ENCODE data around the gene BMP5. TPM values are rescaled to one million over a fixed set of nuclear protein-coding genes. Genes with fewer than 3 reads are reported as not detected.
"Not testable (repeated sequence)": the region's sequence is repeated elsewhere in the genome, so short reads cannot be mapped to it uniquely, and the experiment has no call there.

The BMP5 gene
- 10 to 100 TPM in 9 of 10 donors, 1 to 10 TPM in 1; 9.5 to 20.3 (median 11.0) TPM for polyA plus RNA-seq (ENCODE audit: insufficient read length in 10 of 10)
- long read RNA-seq, donor 1, transcript BMP5-201 (7 exons, 3,952 nt), result major isoform, 13 of 13 reads
- long read RNA-seq, donor 1, partial matches to known transcripts, result 0 of 13 reads
- long read RNA-seq, donor 1, other reads (novel, unspliced or antisense), result 0 of 13 reads
- long read RNA-seq, donor 2, partial matches to known transcripts, result 0 of 2 reads
- long read RNA-seq, donor 2, other reads (novel, unspliced or antisense), result 0 of 2 reads
- long read RNA-seq, donor 3, result 0 reads
- long read RNA-seq, donor 4, transcript BMP5-201 (7 exons, 3,952 nt), result major isoform, 8 of 8 reads
- long read RNA-seq, donor 4, partial matches to known transcripts, result 0 of 8 reads
- long read RNA-seq, donor 4, other reads (novel, unspliced or antisense), result 0 of 8 reads
- long read RNA-seq, donor 5, partial matches to known transcripts, result 0 of 4 reads
- long read RNA-seq, donor 5, other reads (novel, unspliced or antisense), result 0 of 4 reads
- long read RNA-seq, donor 6, transcript BMP5-201 (7 exons, 3,952 nt), result major isoform, 10 of 10 reads
- long read RNA-seq, donor 6, partial matches to known transcripts, result 0 of 10 reads
- long read RNA-seq, donor 6, other reads (novel, unspliced or antisense), result 0 of 10 reads
- long read RNA-seq, donor 7, transcript BMP5-201 (7 exons, 3,952 nt), result major isoform, 12 of 12 reads
- long read RNA-seq, donor 7, partial matches to known transcripts, result 0 of 12 reads
- long read RNA-seq, donor 7, other reads (novel, unspliced or antisense), result 0 of 12 reads
- long read RNA-seq, donor 8, partial matches to known transcripts, result 0 of 3 reads
- long read RNA-seq, donor 8, other reads (novel, unspliced or antisense), result 0 of 3 reads
- long read RNA-seq, donor 9, partial matches to known transcripts, result 0 of 1 reads
- long read RNA-seq, donor 9, other reads (novel, unspliced or antisense), result 0 of 1 reads

DNA sequence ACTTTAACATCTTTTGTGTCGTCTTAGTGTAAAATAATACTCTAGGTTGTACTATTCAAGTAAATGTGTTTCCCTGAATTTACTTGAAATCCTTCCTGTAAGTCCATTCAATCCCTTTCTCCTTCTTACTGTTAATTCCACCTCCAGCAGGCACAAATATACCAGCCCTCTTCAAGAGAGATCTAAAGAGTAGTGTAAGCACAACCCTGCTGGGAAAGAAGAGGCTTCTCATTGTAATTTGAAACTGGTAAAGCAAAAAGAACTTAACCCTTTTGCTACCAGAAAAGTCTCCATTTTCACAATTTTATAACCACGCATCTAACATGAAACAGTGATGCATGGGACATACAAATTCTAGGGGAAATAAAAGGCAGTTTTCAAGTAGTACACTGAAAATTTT lies at the start of gene BMP5:
Gene BMP5 (minus strand): TSS at position 191 of the 400 bp plus-strand sequence. CDS start 725 bp downstream, outside the sequence.
- peak in 2 of 3 donors; percentile 60 to 77 for DNase-seq

- DNase-seq, result no peak
Observed at GRCh38 chr6:55922406-55922805, 47.0 kb upstream of the BMP5 start.

DNA sequence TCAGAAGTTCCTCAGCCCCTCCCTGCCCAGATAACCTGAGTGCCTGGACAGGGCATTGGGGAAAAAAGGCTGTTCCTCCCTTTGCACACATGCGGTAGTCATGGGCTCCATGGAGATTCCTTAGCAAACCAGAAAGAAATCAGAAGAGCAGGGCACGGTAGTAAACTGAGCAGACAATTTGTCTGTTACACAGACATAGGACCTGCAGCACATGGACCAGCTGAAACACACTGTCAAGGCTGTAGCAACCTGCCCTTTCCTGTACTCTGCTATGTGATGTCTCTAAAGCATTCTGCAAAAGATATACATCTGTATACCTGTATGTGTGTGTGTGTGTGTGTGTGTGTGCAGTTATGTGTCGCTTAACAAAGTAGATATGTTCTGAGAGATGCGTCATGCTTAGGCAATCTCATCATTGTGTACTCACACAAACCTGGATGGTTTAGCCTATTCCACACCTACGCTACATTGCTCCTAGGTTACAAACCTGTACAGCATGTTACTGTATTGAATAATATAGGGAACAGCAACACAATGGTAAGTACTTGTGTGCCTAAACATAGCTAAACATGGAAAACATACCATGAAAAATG lies 44.4 kb upstream of the BMP5 start:
- DNase-seq, result no peak

DNA sequence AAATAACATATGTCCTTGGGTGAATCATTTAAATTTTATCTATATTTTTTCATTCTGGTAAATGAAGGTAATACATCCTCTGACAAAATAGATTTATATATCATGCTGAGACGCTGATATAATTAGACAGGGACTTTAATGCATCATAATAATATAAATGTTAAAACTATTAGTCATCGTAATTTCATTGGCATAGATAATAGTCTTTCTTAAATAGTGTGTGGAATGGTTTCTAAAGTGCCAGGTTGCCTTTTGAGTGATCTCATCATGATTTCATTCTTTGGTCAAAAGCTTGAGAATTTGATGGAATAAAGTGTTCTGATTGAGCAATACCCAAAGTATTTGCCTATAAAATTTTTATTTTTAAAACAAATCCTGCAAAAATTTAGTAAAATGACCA lies 43.2 kb upstream of the BMP5 start:
- DNase-seq, result no peak

DNA sequence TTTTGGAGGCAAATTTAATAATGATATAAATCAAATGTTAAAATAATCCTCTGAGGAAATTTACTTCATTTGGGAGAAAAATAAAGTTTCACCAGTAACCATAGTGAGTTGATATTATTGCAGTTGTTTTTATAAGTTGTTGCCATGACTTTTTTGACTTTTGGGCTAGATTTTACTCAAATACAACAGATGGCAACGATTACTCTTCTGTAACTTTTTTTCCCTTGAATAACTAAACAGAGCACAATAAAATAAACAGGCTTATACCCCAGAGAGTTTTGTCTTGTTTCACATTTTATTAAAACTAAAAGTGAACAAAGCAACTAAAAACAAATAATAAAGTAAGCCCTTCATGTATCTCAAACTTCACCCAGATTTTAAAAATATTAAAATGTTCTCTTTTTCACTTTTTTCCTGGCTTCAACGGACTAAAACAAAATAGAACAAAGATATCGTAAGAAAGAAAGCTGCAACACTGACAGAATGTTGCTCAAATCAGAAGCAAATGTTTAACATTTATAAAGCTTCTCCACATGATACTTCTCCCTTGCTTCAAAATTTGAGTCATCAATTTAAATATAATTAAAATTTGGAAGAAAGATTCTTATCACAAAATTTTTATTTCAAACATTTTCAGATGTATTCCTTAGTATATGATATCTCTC lies 42.5 kb upstream of the BMP5 start:
- DNase-seq, result peak; percentile 62 to 86 (median 69)

DNA sequence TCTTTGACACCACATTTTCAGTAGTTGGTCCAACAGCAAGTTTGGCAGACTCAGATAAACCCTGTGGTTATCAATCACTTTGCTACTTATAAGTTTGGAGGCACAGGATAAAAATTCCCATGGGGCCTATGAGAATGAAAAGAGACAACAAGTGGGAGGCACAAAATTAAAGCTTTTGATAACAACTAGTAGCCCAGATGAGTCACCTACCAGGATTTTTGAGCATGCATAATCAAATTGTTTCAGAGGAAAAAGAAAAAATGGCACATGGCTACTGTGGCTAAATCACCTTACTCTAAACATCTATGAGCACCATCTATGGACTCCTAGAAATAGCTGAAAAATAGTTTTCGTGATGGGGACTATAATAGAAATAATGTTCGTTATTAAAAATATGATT lies 40.8 kb upstream of the BMP5 start:
- no peak for DNase-seq

- DNase-seq, result peak in 1 of 3 donors; percentile 47
Observed at GRCh38 chr6:55913228-55914195, 38.1 kb upstream of the BMP5 start.

- not testable (repeated sequence) for DNase-seq
Observed at GRCh38 chr6:55910466-55910865, 35.1 kb upstream of the BMP5 start.

- not testable (repeated sequence) for DNase-seq
Observed at GRCh38 chr6:55909911-55910310, 34.5 kb upstream of the BMP5 start.

GRCh38 chr6:55902796-55903195 lies 27.4 kb upstream of the BMP5 start:
- DNase-seq, result peak in 1 of 3 donors; percentile 44

GRCh38 chr6:55901765-55902270 lies 26.4 kb upstream of the BMP5 start:
- no peak for DNase-seq

- DNase-seq, result no peak
Observed at GRCh38 chr6:55898342-55898741, 23.0 kb upstream of the BMP5 start.

DNA sequence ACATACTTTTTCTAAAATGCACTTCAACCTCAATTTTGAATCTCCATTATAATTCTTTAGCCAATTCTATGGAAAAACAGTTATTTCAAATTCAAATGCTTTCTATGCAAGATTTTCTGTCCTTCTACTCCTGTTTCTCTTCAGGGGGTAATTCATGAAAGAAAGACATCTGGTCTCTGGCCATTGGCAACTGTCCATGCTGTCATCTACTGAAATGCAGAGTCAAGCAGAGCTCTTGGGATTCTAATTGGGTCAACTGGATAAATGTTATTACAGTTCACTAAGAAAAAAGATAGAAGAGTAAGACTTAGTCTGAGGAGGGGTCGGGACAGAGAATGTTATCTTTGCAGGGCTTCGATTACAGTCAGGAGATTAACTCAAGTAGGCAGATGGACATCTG lies 22.0 kb upstream of the BMP5 start:
- DNase-seq, result no peak

DNA sequence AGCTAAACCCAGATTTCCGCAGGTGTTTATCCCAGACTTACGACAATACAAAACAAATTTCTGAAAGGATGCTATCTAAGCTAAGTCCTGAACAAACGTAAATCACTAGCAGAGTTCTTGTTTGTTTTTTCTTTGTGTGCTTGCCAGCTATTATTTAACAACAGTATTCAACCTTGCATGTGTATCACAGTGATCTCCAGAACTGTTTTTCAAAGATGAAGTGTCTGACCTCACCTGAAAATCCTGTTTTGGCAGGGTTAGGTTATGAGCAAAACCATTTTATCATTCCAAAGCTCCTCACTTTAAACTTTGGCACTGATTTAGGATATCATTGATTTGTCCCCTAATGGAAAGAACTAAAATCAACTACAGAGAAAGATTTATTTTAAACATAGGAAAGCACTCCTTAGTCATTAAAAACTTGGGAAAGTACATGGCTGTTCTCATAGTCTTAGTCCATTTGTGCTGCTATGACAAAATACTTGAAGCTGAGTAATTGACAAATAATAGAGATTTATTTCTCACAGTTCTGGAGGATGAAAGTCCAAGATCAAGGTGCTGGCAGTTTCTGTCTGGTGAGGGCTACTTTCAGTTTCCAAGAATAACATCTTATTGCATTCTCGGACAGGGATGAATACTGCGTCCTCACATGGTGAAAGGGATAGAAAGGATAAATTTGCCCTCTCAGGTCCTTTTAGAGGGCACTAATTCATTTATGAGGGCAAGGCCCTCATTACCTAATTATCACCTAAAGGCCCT lies 20.8 kb upstream of the BMP5 start:
- no peak for DNase-seq

- no peak for DNase-seq
Observed at GRCh38 chr6:55892749-55893357, 17.5 kb upstream of the BMP5 start.

GRCh38 chr6:55888917-55889316 lies 13.5 kb upstream of the BMP5 start:
- no peak for DNase-seq

GRCh38 chr6:55886185-55886836 lies 10.9 kb upstream of the BMP5 start:
- peak in 2 of 3 donors; percentile 32 to 70 for DNase-seq

Measured in muscle of back (tissue), 13 donors.